Sigmoid colon (tissue), 7 donors: ENCODE results near the gene KLHL17. TPM values are rescaled to one million over a fixed set of nuclear protein-coding genes. Genes with fewer than 3 reads are reported as not detected.

Source experiments
- DNase-seq: peaks from one replicate; pipeline ENCODE4 v3.0.0-alpha.2; 2019
- H3K27ac ChIP-seq, 4 donors: fragments of 200-600 bp; sonication (generic); one replicate each; pipeline ENCODE4 v1.5.1; 2016 to 2019; ENCODE audit warnings: mild to moderate bottlenecking in 1 of 4
- H3K27me3 ChIP-seq, 3 donors: fragments of 200-600 bp; sonication (generic); one replicate each; pipeline ENCODE4 v1.5.1; 2019; ENCODE audit warnings: mild to moderate bottlenecking in 1 of 3
- H3K36me3 ChIP-seq, 4 donors: fragments of 200-600 bp; sonication (generic); one replicate each; pipeline ENCODE4 v1.5.1; 2016 to 2019
- H3K4me1 ChIP-seq, 4 donors: fragments of 200-600 bp; sonication (generic); one replicate each; pipeline ENCODE4 v1.5.1; 2017 to 2019
- H3K4me3 ChIP-seq, 4 donors: fragments of 200-600 bp; sonication (generic); one replicate each; pipeline ENCODE4 v1.5.1; 2017 to 2019; ENCODE audit warnings: mild to moderate bottlenecking in 2 of 4, moderate library complexity in 1 of 4
- H3K9me3 ChIP-seq, 4 donors: fragments of 200-600 bp in 3 of 4; sonication (generic) in 3 of 4; one replicate each; pipeline versions ENCODE4 v1.5.1 to v1.6.1; 2013 to 2019
- EP300 ChIP-seq, 4 donors: sonication (generic); formaldehyde crosslinking; IDR thresholded peaks; one replicate each; pipeline ENCODE4 v1.6.1; 2017; ENCODE audit warnings: antibody characterized with exemption in 4 of 4
- POLR2A ChIP-seq, 2 donors: fragments of 450-650 bp; IDR thresholded peaks; one replicate each; pipeline ENCODE4 v1.6.1; 2016; ENCODE audit warnings: antibody characterized with exemption in 2 of 2, mild to moderate bottlenecking in 2 of 2, moderate library complexity in 2 of 2
- POLR2AphosphoS5 ChIP-seq, 4 donors: sonication (generic); formaldehyde crosslinking; IDR thresholded peaks; one replicate each; pipeline ENCODE4 v1.6.1; 2017; ENCODE audit warnings: antibody characterized with exemption in 4 of 4
- WGBS, 2 donors: extraction: QIAGEN DNeasy Blood & Tissue Kit; methylation state at CpG; one replicate each; pipeline ENCODE4 v1.1.7; 2013; 5-methylcytosine and 5-hydroxymethylcytosine counted together
- intact Hi-C: fragments of 100-400 bp; cut with DNase I; formaldehyde crosslinking; loops from one replicate; pipeline ENCODE4 v1.15.1; 2023
- polyA plus RNA-seq, 3 donors: library from polyadenylated mRNA; stranded (reverse); fragments of 200-250 nt; gene quantifications; one replicate each; pipeline ENCODE4 v1.2.3, GENCODE V29; 2013
- total RNA-seq, 4 donors: library from RNA; depleted of rRNA; stranded (reverse); fragments of >200 nt; gene quantifications; one replicate each; pipeline ENCODE4 v1.1.0, GENCODE V29; 2016
- TF ChIP-seq, protein P1 (sequence below), 4 experiments: fragments of 450-650 bp in 3 of 4; fragments of 200-600 bp in 1 of 4; IDR thresholded peaks; one replicate each; pipeline ENCODE4 v1.5.1; 2016 to 2019; ENCODE audit warnings: antibody characterized with exemption in 4 of 4, mild to moderate bottlenecking in 3 of 4, moderate library complexity in 2 of 4
- donor health status: healthy with polysubstance abuse.
- donor health status: Bipolar disorder and iron deficiency.
- donor health status: healthy.

Gene KLHL17
- total and polyA plus RNA-seq, 7 donors: 0.69 to 10.8 (median 4.9) TPM

DNA sequence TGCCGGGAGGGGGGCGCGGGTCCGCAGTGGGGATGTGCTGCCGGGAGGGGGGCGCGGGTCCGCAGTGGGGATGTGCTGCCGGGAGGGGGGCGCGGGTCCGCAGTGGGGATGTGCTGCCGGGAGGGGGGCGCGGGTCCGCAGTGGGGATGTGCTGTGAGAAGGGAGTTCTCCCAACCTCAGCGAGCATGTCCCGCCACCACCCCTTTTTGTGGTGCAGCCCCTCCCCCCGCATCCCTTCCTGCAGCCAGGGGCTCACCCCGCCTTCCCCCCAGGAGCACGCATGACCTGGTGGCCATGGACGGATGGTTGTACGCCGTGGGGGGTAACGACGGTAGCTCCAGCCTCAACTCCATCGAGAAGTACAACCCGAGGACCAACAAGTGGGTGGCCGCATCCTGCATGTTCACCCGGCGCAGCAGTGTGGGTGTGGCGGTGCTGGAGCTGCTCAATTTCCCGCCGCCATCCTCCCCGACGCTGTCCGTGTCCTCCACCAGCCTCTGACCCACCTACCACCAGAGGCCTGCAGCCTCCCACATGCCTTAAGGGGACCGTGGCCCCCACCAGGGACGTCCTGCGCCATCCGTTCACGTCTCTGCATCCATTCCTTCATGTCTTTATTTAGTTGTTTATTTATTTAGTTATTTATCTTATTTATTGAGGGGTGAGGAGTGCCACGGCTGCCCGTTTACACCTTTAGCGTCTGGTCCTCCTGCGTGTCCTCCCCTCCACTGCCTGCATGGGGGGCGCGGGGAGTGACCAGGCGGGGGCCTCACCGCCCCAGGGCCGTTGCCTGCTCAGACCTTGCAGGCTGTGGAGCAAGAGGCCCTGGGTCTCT is 4.5 kb downstream of the KLHL17 start:
- 93 to 95% methylated on average over 40 to 44 of the region's 51 CpGs for WGBS, 2 donors
- no peak overlapping the region for H3K27ac ChIP-seq
- no peak overlapping the region for H3K4me3 ChIP-seq
- no peak for DNase-seq
- TF ChIP-seq EP300 (IDR thresholded peaks at IDR 0.05) (no peak), POLR2A (IDR thresholded peaks at IDR 0.05) (no peak), POLR2AphosphoS5 (IDR thresholded peaks at IDR 0.05) (no peak)
- TF ChIP-seq, protein P1, sequence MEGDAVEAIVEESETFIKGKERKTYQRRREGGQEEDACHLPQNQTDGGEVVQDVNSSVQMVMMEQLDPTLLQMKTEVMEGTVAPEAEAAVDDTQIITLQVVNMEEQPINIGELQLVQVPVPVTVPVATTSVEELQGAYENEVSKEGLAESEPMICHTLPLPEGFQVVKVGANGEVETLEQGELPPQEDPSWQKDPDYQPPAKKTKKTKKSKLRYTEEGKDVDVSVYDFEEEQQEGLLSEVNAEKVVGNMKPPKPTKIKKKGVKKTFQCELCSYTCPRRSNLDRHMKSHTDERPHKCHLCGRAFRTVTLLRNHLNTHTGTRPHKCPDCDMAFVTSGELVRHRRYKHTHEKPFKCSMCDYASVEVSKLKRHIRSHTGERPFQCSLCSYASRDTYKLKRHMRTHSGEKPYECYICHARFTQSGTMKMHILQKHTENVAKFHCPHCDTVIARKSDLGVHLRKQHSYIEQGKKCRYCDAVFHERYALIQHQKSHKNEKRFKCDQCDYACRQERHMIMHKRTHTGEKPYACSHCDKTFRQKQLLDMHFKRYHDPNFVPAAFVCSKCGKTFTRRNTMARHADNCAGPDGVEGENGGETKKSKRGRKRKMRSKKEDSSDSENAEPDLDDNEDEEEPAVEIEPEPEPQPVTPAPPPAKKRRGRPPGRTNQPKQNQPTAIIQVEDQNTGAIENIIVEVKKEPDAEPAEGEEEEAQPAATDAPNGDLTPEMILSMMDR (IDR thresholded peaks at IDR 0.05): no peak
- H3K36me3 ChIP-seq: peaks cover 0 to 14% (median 0%) of the 10 kb centered on the region in 4 donors
- no peaks in the 10 kb centered on the region for H3K9me3 ChIP-seq
- intact Hi-C loops: no loop called here
- peaks cover 0 to 34% (median 18%) of the 10 kb centered on the region in 3 donors for H3K27me3 ChIP-seq
- peaks cover 0 to 33% (median 25%) of the 10 kb centered on the region in 4 donors for H3K4me1 ChIP-seq

- H3K36me3 ChIP-seq: peaks cover 0 to 14% (median 0%) of the 10 kb centered on the region in 4 donors
- peak overlapping the region in 1 of 4 donors; percentile 65 for H3K4me3 ChIP-seq
Measured at GRCh38 chr1:965526-966134, 5.2 kb downstream of the KLHL17 start.

GRCh38 chr1:966135-966703 is 5.8 kb downstream of the KLHL17 start, which contains the start of gene PLEKHN1:
TSS of gene PLEKHN1 (plus strand) at chr1:966482. CDS start at chr1:966532, 50 bp downstream.
- Histone ChIP-seq H3K27ac (peak within 1 kb of the TSS in 3 of 4 donors; percentile 41 to 56 (median 46)), H3K27me3 (peaks cover 10 to 47% (median 31%) of the 10 kb centered on the region in 3 donors), H3K4me1 (peaks cover 0 to 23% (median 19%) of the 10 kb centered on the region in 4 donors), H3K36me3 (peaks cover 0 to 14% (median 0%) of the 10 kb centered on the region in 4 donors), H3K9me3 (no peaks in the 10 kb centered on the region), H3K4me3 (peak within 1 kb of the TSS; percentile 32 to 65 (median 56))
- TF ChIP-seq, protein P1 (IDR thresholded peaks at IDR 0.05): no peak
- TF ChIP-seq POLR2AphosphoS5 (IDR thresholded peaks at IDR 0.05): no peak
- 4 to 5% methylated on average over 31 of the region's 31 CpGs for WGBS, 2 donors
- intact Hi-C loops: no loop called here
- no peak for DNase-seq

More at GRCh38 chr1:965526-966134, 5.2 kb downstream of the KLHL17 start:
- intact Hi-C loops: no loop called here
- TF ChIP-seq, protein P1 (IDR thresholded peaks at IDR 0.05): no peak
- TF ChIP-seq EP300 (IDR thresholded peaks at IDR 0.05): no peak
- no peak for TF ChIP-seq POLR2A (IDR thresholded peaks at IDR 0.05)
- TF ChIP-seq POLR2AphosphoS5 (IDR thresholded peaks at IDR 0.05): no peak
- Histone ChIP-seq H3K9me3 (no peaks in the 10 kb centered on the region), H3K4me1 (peaks cover 0 to 28% (median 22%) of the 10 kb centered on the region in 4 donors), H3K27ac (no peak overlapping the region), H3K27me3 (peaks cover 4 to 41% (median 25%) of the 10 kb centered on the region in 3 donors)
- DNase-seq: no peak
- WGBS, 2 donors: 78 to 83% methylated on average over 26 of the region's 26 CpGs

DNA sequence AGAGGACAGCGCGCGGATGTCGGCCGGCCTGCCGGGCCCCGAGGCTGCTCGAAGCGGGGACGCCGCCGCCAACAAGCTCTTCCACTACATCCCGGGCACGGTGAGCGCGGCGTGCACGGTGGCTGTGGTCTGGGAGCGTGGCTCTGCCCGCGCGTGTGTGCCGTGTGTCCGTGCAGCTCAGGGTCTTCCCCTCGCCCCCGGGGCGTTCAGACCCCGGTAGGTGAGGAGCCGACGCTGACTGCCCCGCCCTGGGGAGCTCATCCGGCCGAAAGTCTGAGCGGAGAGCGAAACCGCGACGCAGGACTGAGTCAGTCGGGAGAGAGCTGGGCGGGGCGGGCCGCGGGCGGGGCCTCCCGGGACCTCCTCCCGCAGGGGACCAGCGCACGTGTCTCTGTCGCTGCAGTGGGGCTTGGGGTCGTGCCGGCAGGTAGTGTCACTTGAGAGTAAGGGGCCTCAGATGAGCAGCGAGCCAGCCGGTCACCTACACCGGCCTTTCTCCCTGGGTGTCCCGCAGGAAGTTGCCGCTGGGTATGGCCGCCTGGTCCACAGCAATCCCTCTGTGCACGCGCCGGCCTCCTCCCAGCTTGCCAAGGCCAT is 6.4 kb downstream of the KLHL17 start:
- H3K9me3 ChIP-seq: no peaks in the 10 kb centered on the region
- peak overlapping the region; percentile 32 to 65 (median 56) for H3K4me3 ChIP-seq
- peaks cover 0 to 17% (median 14%) of the 10 kb centered on the region in 4 donors for H3K4me1 ChIP-seq
- peak; percentile 83 for DNase-seq
- peaks cover 15 to 53% (median 36%) of the 10 kb centered on the region in 3 donors for H3K27me3 ChIP-seq
- 1% methylated on average over 60 of the region's 60 CpGs for WGBS, 2 donors
- peaks cover 0 to 14% (median 0%) of the 10 kb centered on the region in 4 donors for H3K36me3 ChIP-seq
- peak in 2 of 4 donors; percentile 23 to 38 for TF ChIP-seq POLR2AphosphoS5 (IDR thresholded peaks at IDR 0.05)
- no peak for TF ChIP-seq POLR2A (IDR thresholded peaks at IDR 0.05)
- intact Hi-C loops: no loop called here
- peak overlapping the region in 3 of 4 donors; percentile 41 to 56 (median 46) for H3K27ac ChIP-seq
